ENCODE data around the gene POLR2H.

The POLR2H gene

DNA sequence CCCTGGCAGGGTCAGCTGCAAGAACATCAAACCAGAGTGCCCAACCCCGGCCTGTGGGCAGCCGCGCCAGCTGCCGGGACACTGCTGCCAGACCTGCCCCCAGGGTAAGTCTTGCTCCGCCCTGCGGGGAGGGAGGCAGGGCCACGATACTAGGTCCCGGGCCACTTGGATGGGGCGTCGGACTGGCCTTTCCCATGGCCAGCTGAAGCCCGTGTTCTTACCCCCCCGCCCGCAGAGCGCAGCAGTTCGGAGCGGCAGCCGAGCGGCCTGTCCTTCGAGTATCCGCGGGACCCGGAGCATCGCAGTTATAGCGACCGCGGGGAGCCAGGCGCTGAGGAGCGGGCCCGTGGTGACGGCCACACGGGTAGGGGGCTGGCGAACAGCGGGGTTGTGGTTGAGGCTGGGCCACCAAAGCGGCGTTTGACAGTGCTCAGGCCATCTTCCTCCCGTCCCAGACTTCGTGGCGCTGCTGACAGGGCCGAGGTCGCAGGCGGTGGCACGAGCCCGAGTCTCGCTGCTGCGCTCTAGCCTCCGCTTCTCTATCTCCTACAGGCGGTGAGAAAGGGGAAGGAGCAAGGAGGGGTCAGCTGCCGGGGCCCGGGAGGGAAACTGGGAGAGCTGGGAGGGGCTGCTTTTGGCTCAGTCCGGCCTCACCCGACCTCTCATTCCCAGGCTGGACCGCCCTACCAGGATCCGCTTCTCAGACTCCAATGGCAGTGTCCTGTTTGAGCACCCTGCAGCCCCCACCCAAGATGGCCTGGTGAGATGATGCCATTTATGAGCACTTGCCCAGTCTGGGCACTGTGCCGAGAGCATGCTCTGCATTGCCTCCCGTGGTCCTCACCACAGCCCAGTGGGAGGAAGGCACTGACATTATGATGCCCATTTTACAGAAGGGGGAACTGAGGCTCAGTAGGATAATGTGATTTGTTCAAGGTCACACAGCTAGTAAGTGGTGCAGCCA lies 20.0 kb downstream of the POLR2H start:
- no peak overlapping the region for H3K4me3 ChIP-seq (replicated peaks; ENCODE audit: low read depth, low read length)
- no peak for DNase-seq (ENCODE audit: extremely low read depth, low read depth)
- TF ChIP-seq, protein P1, sequence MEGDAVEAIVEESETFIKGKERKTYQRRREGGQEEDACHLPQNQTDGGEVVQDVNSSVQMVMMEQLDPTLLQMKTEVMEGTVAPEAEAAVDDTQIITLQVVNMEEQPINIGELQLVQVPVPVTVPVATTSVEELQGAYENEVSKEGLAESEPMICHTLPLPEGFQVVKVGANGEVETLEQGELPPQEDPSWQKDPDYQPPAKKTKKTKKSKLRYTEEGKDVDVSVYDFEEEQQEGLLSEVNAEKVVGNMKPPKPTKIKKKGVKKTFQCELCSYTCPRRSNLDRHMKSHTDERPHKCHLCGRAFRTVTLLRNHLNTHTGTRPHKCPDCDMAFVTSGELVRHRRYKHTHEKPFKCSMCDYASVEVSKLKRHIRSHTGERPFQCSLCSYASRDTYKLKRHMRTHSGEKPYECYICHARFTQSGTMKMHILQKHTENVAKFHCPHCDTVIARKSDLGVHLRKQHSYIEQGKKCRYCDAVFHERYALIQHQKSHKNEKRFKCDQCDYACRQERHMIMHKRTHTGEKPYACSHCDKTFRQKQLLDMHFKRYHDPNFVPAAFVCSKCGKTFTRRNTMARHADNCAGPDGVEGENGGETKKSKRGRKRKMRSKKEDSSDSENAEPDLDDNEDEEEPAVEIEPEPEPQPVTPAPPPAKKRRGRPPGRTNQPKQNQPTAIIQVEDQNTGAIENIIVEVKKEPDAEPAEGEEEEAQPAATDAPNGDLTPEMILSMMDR (IDR thresholded peaks at IDR 0.05; ENCODE audit: low read depth, low read length, missing control alignments) = no peak

DNA sequence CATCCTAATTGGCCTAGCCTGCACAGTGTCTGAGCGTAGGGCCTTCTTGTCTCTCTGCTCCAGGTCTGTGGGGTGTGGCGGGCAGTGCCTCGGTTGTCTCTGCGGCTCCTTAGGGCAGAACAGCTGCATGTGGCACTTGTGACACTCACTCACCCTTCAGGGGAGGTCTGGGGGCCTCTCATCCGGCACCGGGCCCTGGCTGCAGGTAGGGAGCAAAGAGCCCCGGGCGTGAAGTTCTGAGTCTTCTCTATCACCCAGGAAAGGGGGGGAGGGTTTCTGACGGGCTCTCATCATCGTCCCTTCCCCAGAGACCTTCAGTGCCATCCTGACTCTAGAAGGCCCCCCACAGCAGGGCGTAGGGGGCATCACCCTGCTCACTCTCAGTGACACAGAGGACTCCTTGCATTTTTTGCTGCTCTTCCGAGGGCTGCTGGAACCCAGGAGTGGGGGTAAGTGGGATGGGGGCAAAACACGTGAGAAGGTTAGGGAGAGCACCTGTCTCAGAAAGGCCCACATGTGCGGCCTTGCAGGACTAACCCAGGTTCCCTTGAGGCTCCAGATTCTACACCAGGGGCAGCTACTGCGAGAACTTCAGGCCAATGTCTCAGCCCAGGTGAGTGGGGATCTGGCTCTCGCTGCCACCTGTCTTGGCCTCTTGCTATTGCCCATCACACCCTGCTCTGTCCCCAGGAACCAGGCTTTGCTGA lies 21.0 kb downstream of the POLR2H start:
- no peak overlapping the region for H3K4me3 ChIP-seq (replicated peaks; ENCODE audit: low read depth, low read length)
- TF ChIP-seq, protein P1 (IDR thresholded peaks at IDR 0.05; ENCODE audit: low read depth, low read length, missing control alignments) = no peak
- DNase-seq (ENCODE audit: extremely low read depth, low read depth) = no peak

- DNase-seq (ENCODE audit: extremely low read depth, low read depth) = no peak
- no peak overlapping the region for H3K4me3 ChIP-seq (replicated peaks; ENCODE audit: low read depth, low read length)
- TF ChIP-seq, protein P1 (IDR thresholded peaks at IDR 0.05; ENCODE audit: low read depth, low read length, missing control alignments) = no peak
These were observed 21.7 kb downstream of the POLR2H start for GRCh38 chr3:184383033-184383740.

DNA sequence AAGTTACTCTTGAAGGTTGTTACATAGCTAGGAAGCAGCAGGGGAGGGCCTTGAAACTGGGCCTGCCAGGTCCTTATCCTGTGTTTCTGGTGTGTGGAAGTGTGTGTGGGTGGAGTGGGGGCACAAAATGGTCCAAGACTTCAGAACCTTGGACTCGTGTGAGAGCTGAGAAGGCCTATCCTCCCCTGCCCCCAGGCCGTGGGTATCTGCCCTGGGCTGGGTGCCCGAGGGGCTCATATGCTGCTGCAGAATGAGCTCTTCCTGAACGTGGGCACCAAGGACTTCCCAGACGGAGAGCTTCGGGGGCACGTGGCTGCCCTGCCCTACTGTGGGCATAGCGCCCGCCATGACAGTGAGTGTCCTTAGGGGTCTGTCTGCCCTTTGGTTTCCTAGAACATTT lies 22.8 kb downstream of the POLR2H start:
- DNase-seq (ENCODE audit: extremely low read depth, low read depth) = no peak
- TF ChIP-seq, protein P1 (IDR thresholded peaks at IDR 0.05; ENCODE audit: low read depth, low read length, missing control alignments) = no peak
- no peak overlapping the region for H3K4me3 ChIP-seq (replicated peaks; ENCODE audit: low read depth, low read length)

GRCh38 chr3:184384856-184385422 lies 23.4 kb downstream of the POLR2H start:
- DNase-seq (ENCODE audit: extremely low read depth, low read depth) = no peak
- TF ChIP-seq, protein P1 (IDR thresholded peaks at IDR 0.05; ENCODE audit: low read depth, low read length, missing control alignments) = no peak

GRCh38 chr3:184386047-184386806 lies 24.7 kb downstream of the POLR2H start:
- no peak overlapping the region for H3K4me3 ChIP-seq (replicated peaks; ENCODE audit: low read depth, low read length)
- no peak for DNase-seq (ENCODE audit: extremely low read depth, low read depth)
- TF ChIP-seq, protein P1 (IDR thresholded peaks at IDR 0.05; ENCODE audit: low read depth, low read length, missing control alignments) = no peak

More at GRCh38 chr3:184384856-184385422, 23.4 kb downstream of the POLR2H start:
- no peak overlapping the region for H3K4me3 ChIP-seq (replicated peaks; ENCODE audit: low read depth, low read length)

Data from HFF-Myc (cell line).